Tibial nerve (tissue), 4 donors: ENCODE results near the gene CALY. TPM values are rescaled to one million over a fixed set of nuclear protein-coding genes. Genes with fewer than 3 reads are reported as not detected.
A peak's percentile ranks its signal among the peaks of the same experiment; 100 is the strongest.

ENCODE experiments used
- DNase-seq, 2 donors: peaks; one replicate each; pipeline ENCODE4 v3.0.0-alpha.2; 2019; ENCODE audit warnings: low spot score in 2 of 2
- H3K27ac ChIP-seq, 4 donors: fragments of 200-600 bp; sonication (generic) in 3 of 4; one replicate each; pipeline ENCODE4 v1.5.1; 2017 to 2019; ENCODE audit warnings: mild to moderate bottlenecking in 1 of 4
- H3K27me3 ChIP-seq, 2 donors: fragments of 200-600 bp; sonication (generic) in 1 of 2; one replicate each; pipeline versions ENCODE4 v1.5.1 to v1.6.0; 2017 to 2019
- H3K36me3 ChIP-seq, 3 donors: fragments of 200-600 bp; sonication (generic); one replicate each; pipeline ENCODE4 v1.5.1; 2018 to 2019
- H3K4me1 ChIP-seq, 4 donors: fragments of 200-600 bp; sonication (generic) in 3 of 4; one replicate each; pipeline ENCODE4 v1.5.1; 2017 to 2019
- H3K4me3 ChIP-seq, 4 donors: fragments of 200-600 bp; sonication (generic) in 3 of 4; one replicate each; pipeline ENCODE4 v1.5.1; 2017 to 2019; ENCODE audit warnings: mild to moderate bottlenecking in 1 of 4, moderate library complexity in 1 of 4
- H3K9me3 ChIP-seq, 4 donors: fragments of 200-600 bp; sonication (generic) in 3 of 4; one replicate each; pipeline ENCODE4 v1.5.1; 2017 to 2019
- CTCF ChIP-seq, 5 experiments: fragments of 200-600 bp in 3 of 5; fragments of 450-650 bp in 2 of 5; sonication (generic) in 3 of 5; IDR thresholded peaks; one replicate each; pipeline ENCODE4 v1.5.1; 2016 to 2019; ENCODE audit warnings: antibody characterized with exemption in 5 of 5, mild to moderate bottlenecking in 3 of 5, moderate library complexity in 2 of 5
- EP300 ChIP-seq, 2 donors: sonication (generic); formaldehyde crosslinking; IDR thresholded peaks; one replicate each; pipeline ENCODE4 v1.6.1; 2017; ENCODE audit warnings: antibody characterized with exemption in 2 of 2, mild to moderate bottlenecking in 1 of 2
- POLR2A ChIP-seq, 2 donors: fragments of 450-650 bp; IDR thresholded peaks; one replicate each; pipeline ENCODE4 v1.6.1; 2017; ENCODE audit warnings: antibody characterized with exemption in 2 of 2, mild to moderate bottlenecking in 2 of 2, moderate library complexity in 2 of 2
- WGBS, 2 donors: methylation state at CpG; one replicate each; pipeline ENCODE4 v1.1.5; 2018; 5-methylcytosine and 5-hydroxymethylcytosine counted together
- total RNA-seq, 4 donors: library from RNA; depleted of rRNA; stranded (reverse); fragments of >200 nt; gene quantifications; one replicate each; pipeline ENCODE4 v1.1.0, GENCODE V29; 2016

Gene CALY
- total RNA-seq, 4 donors from 2014 or later, result 0.60 to 4.4 (median 1.2) TPM; not detected in 1

DNA sequence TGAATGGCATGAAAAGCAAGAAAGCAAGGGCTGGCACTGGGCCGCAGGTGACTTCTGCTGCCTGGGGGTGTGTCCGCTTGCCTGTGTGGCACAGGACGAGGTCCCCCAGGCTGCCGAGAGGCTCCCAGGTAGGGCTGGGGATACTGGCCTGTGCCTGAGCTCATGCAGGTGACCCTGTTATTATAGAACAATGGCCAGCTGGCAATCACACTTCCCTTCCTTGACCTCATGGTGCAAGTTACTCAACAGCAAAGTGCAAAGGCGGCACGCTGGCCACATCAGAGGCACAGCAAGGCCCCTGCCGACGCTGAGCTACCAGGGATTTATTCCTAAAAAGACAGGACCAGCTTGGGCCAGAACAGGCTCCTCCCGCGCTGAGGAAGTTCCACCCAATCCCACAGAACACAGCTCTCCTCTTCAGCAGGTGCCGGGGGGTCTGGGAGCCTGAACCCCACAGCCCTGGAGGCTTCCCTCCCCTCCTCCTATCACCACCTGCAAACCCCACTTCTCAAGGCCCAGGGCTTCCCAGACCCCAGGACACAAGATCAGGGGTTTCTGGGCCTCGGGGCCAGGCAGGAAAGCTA is 58.6 kb downstream of the CALY start:
- no peak for DNase-seq
- Histone ChIP-seq H3K27ac (peak overlapping the region in 2 of 4 donors; percentile 10 to 54), H3K4me1 (peaks cover 0 to 43% (median 17%) of the 10 kb centered on the region in 4 donors), H3K36me3 (peaks cover 0 to 58% (median 0%) of the 10 kb centered on the region in 3 donors), H3K4me3 (no peak overlapping the region), H3K27me3 (peaks cover 0 to 33% of the 10 kb centered on the region in 2 donors), H3K9me3 (no peaks in the 10 kb centered on the region)
- TF ChIP-seq EP300 (IDR thresholded peaks at IDR 0.05) (no peak), CTCF (IDR thresholded peaks at IDR 0.05) (no peak), POLR2A (IDR thresholded peaks at IDR 0.05) (no peak)
- WGBS, 2 donors, result 78 to 81% methylated on average over 11 to 12 of the region's 12 CpGs

DNA sequence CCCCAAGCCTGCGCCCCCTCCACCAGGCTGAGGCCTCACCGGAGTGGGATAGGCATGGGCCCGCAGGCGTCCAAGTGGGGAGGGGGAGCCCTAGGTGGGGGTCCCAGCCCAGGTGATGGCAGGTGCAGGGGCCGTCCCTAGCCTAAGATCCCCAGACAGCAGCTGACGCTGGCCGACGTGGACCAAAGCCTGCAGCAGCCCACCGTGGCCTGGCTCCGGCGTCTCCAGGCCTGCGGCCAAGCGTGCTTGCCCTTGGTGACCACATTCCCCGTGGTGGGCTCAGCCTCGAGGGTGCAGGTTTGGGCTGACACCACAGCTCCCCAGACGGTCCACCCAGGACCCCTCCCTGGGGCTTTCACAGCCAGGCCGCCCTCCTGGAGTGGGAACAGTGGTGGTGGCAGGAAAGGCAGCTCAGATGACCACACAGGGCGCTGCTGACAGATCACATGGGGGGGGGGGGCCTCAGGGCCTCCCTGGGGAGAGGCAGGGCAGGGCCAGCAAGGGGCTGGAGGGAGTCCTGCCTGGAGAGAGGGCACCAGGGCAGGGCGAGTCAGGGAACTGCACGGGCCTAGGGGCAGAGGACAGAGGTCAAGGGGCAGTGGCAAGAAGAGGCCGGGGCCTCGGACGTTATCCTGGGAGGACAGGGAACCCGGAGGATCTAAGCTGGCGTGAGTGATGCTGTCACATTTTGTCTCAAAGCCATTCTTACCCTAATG is 59.3 kb downstream of the CALY start:
- peaks cover 0 to 58% (median 0%) of the 10 kb centered on the region in 3 donors for H3K36me3 ChIP-seq
- no peak for DNase-seq

GRCh38 chr10:133276435-133277201 is 60.1 kb downstream of the CALY start, which contains the start of gene ADAM8:
Gene ADAM8 (minus strand): TSS chr10:133276868. CDS start chr10:133276817, 51 bp downstream.
- 4 to 13% methylated on average over 16 to 34 of the region's 63 CpGs for WGBS, 2 donors
- Histone ChIP-seq H3K27me3 (peaks cover 0 to 33% of the 10 kb centered on the region in 2 donors), H3K36me3 (peaks cover 0 to 58% (median 0%) of the 10 kb centered on the region in 3 donors), H3K4me3 (peak within 1 kb of the TSS in 2 of 4 donors; percentile 31 to 41), H3K27ac (peak within 1 kb of the TSS in 2 of 4 donors; percentile 10 to 38), H3K4me1 (peaks cover 0 to 43% (median 17%) of the 10 kb centered on the region in 4 donors), H3K9me3 (no peaks in the 10 kb centered on the region)
- TF ChIP-seq POLR2A (IDR thresholded peaks at IDR 0.05) (no peak), EP300 (IDR thresholded peaks at IDR 0.05) (no peak), CTCF (IDR thresholded peaks at IDR 0.05) (no peak)
- DNase-seq, result no peak

More for the DNA sequence above, 59.3 kb downstream of the CALY start:
- Histone ChIP-seq H3K9me3 (no peaks in the 10 kb centered on the region), H3K27ac (peak overlapping the region in 2 of 4 donors; percentile 10 to 38), H3K4me1 (peaks cover 0 to 43% (median 17%) of the 10 kb centered on the region in 4 donors), H3K27me3 (peaks cover 0 to 33% of the 10 kb centered on the region in 2 donors), H3K4me3 (no peak overlapping the region)
- no peak for TF ChIP-seq EP300 (IDR thresholded peaks at IDR 0.05)
- no peak for TF ChIP-seq CTCF (IDR thresholded peaks at IDR 0.05)
- TF ChIP-seq POLR2A (IDR thresholded peaks at IDR 0.05), result no peak
- WGBS, 2 donors, result 52 to 54% methylated on average over 14 to 21 of the region's 25 CpGs

- H3K27ac ChIP-seq, result peak overlapping the region in 1 of 4 donors; percentile 38
- DNase-seq, result no peak
- WGBS, 2 donors, result 15 to 18% methylated on average over 6 of the region's 6 CpGs
- TF ChIP-seq EP300 (IDR thresholded peaks at IDR 0.05), result no peak
- peak overlapping the region in 2 of 4 donors; percentile 31 to 41 for H3K4me3 ChIP-seq
- H3K36me3 ChIP-seq, result peaks cover 0 to 58% (median 0%) of the 10 kb centered on the region in 3 donors
- H3K4me1 ChIP-seq, result peaks cover 0 to 43% (median 17%) of the 10 kb centered on the region in 4 donors
- H3K9me3 ChIP-seq, result no peaks in the 10 kb centered on the region
- H3K27me3 ChIP-seq, result peaks cover 0 to 33% of the 10 kb centered on the region in 2 donors
Measured at GRCh38 chr10:133276100-133276434, 60.6 kb downstream of the CALY start.

DNA sequence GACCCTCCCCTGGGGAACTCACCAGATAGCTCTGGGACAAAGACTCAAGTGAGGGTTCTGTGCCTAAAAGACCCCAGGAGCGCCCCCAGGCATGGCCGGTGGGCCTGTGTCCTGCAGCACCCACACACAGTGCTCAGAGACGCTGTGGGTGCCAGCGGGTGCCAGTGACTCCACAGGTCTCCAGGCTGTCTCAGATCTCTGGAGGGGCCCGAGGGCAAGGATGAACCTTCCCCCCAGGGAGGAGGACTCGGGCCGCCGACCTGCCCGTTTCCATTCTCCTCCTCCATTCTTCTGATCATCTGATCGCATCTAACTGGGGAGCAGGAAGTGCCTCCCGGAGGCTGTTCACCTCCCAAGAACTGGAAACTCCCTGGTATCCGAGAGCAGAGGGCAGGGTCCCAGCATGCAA is 61.0 kb downstream of the CALY start:
- no peak for DNase-seq
- Histone ChIP-seq H3K36me3 (peaks cover 0 to 58% (median 0%) of the 10 kb centered on the region in 3 donors), H3K9me3 (no peaks in the 10 kb centered on the region), H3K27ac (peak overlapping the region in 1 of 4 donors; percentile 38), H3K27me3 (peaks cover 0 to 33% of the 10 kb centered on the region in 2 donors), H3K4me3 (peak overlapping the region in 2 of 4 donors; percentile 31 to 41), H3K4me1 (peaks cover 0 to 43% (median 17%) of the 10 kb centered on the region in 4 donors)
- 13 to 25% methylated on average over 6 to 12 of the region's 12 CpGs for WGBS, 2 donors
- TF ChIP-seq POLR2A (IDR thresholded peaks at IDR 0.05) (no peak), CTCF (IDR thresholded peaks at IDR 0.05) (no peak), EP300 (IDR thresholded peaks at IDR 0.05) (no peak)
